ENCODE measurements around the gene ZNF358.

- TF ChIP-seq CTCF (IDR thresholded peaks at IDR 0.05), result no peak
- TF ChIP-seq POLR2A (IDR thresholded peaks at IDR 0.05), result no peak
These were observed 23.8 kb upstream of the ZNF358 start for GRCh38 chr19:7492142-7492541.

Measured in right lobe of liver (tissue), 4 donors.